HepG2 (cell line): ENCODE data around the gene AP2S1. TPM values are rescaled to one million over a fixed set of nuclear protein-coding genes. Genes with fewer than 3 reads are reported as not detected.

ENCODE experiments used
- ATAC-seq: fragments of 200-7000 bp; cut with Tn5 transposase; 3 replicates; pipeline ENCODE4 v1.9.1; 2020; ENCODE audit warnings: mild to moderate bottlenecking, moderate library complexity
- BruUV-seq: library from RNA; stranded (reverse); fragments of 400-500 nt; replicated peaks from 2 replicates; lab custom pipeline; 2021; lab: Mats Ljungman, UMichigan
- CTCF ChIA-PET: fragments of 300-600 bp; formaldehyde crosslinking; extraction: SDS; loops from one replicate; lab custom pipeline; 2021; ENCODE audit warnings: low total read pairs, inconsistent platforms, low intra/inter-chr PET ratio; lab: Yijun Ruan, JAX
- POLR2A ChIA-PET: fragments of 350-600 bp; sonication (Branson Sonifier 250); formaldehyde crosslinking; loops from one replicate; lab custom pipeline; 2020; ENCODE audit warnings: antibody characterized with exemption, inconsistent platforms; lab: Yijun Ruan, JAX
- DNase-seq: peaks from one replicate; pipeline ENCODE4 v3.0.0-alpha.2; 2015; ENCODE audit warnings: low spot score
- FAIRE-seq: peaks from 3 replicates; lab custom pipeline; 2011; peaks lifted over from hg19 to GRCh38; lab: Jason Lieb, UNC
- H2AFZ ChIP-seq: one replicate; pipeline ENCODE4 v1.6.1; 2011; ENCODE audit warnings: low read length, inconsistent platforms
- H3K27ac ChIP-seq: fragments of 300-600 bp; 3 replicates; pipeline ENCODE4 v1.8.0; 2011; ENCODE audit warnings: mixed run types, mild to moderate bottlenecking, mixed read lengths, low read length, inconsistent platforms; ENCODE audit not compliant: insufficient read depth; ENCODE audit errors: extremely low read length
- H3K27me3 ChIP-seq, 2 experiments: fragments of 200-600 bp in 1 of 2; 2 replicates in 1 of 2; 3 replicates in 1 of 2; pipeline versions ENCODE4 v1.6.0 to v1.8.0; 2011; ENCODE audit warnings: low read length in 2 of 2, mild to moderate bottlenecking in 2 of 2, moderate library complexity in 2 of 2, inconsistent platforms in 1 of 2; ENCODE audit not compliant: insufficient read depth in 2 of 2, control insufficient read depth in 1 of 2
- H3K36me3 ChIP-seq, 2 experiments: fragments of 200-600 bp in 1 of 2; replicated peaks in 1 of 2; 2 replicates in 1 of 2; 3 replicates in 1 of 2; pipeline versions ENCODE4 v1.5.1 to v1.8.0; 2011; ENCODE audit warnings: low read length in 2 of 2, inconsistent platforms in 1 of 2; ENCODE audit not compliant: insufficient read depth in 2 of 2, control insufficient read depth in 1 of 2
- H3K4me1 ChIP-seq: 2 replicates; pipeline ENCODE4 v1.5.1; 2012; ENCODE audit warnings: low read length, inconsistent platforms; ENCODE audit not compliant: insufficient read depth
- H3K4me2 ChIP-seq: 2 replicates; pipeline ENCODE4 v1.6.0; 2011; ENCODE audit warnings: low read depth, low read length, inconsistent platforms
- H3K4me3 ChIP-seq, 3 experiments: fragments of 200-600 bp in 1 of 3; sonication (generic), shearing (Covaris generic) in 1 of 3; replicated peaks in 1 of 3; 2 replicates each; pipeline ENCODE4 v1.5.1; 2011 to 2016; ENCODE audit warnings: low read length in 3 of 3, inconsistent platforms in 2 of 3, low read depth in 2 of 3, mild to moderate bottlenecking in 2 of 3, control low read depth in 1 of 3, mixed read lengths in 1 of 3; ENCODE audit not compliant: insufficient read depth in 1 of 3
- H3K79me2 ChIP-seq: one replicate; pipeline ENCODE4 v1.6.1; 2011; ENCODE audit warnings: low read length, inconsistent platforms; ENCODE audit not compliant: insufficient read depth
- H3K9ac ChIP-seq: 2 replicates; pipeline ENCODE4 v1.6.0; 2011; ENCODE audit warnings: mild to moderate bottlenecking, low read depth, low read length, inconsistent platforms; ENCODE audit not compliant: insufficient read depth
- H3K9me3 ChIP-seq: 2 replicates; pipeline ENCODE4 v1.5.1; 2012; ENCODE audit warnings: mild to moderate bottlenecking, low read length
- H4K20me1 ChIP-seq: 2 replicates; pipeline ENCODE4 v1.6.0; 2011; ENCODE audit warnings: inconsistent platforms, mild to moderate bottlenecking, low read length, moderate library complexity; ENCODE audit not compliant: insufficient read depth
- NAIF1 ChIP-seq: sonication (generic); formaldehyde crosslinking; IDR thresholded peaks from 2 replicates; pipeline ENCODE4 v1.5.0; 2020; ENCODE audit warnings: mild to moderate bottlenecking, missing genetic modification reagents, borderline replicate concordance
- SIN3B ChIP-seq: fragments of 150-350 bp; IDR thresholded peaks from 2 replicates; pipeline ENCODE4 v1.6.1; 2014; ENCODE audit warnings: low read length
- SMARCC2 ChIP-seq: fragments of 450-650 bp; IDR thresholded peaks from 2 replicates; pipeline ENCODE4 v1.6.1; 2017; ENCODE audit warnings: antibody characterized with exemption, mild to moderate bottlenecking
- SRSF9 ChIP-seq: fragments of 200-400 bp; formaldehyde crosslinking; IDR thresholded peaks from 2 replicates; pipeline ENCODE4 v1.6.1; 2018; ENCODE audit warnings: borderline replicate concordance, mild to moderate bottlenecking, low read depth, low read length; ENCODE audit not compliant: insufficient read depth, poor library complexity, severe bottlenecking
- SSRP1 ChIP-seq: IDR thresholded peaks from 2 replicates; pipeline ENCODE4 v1.6.1; 2016; ENCODE audit warnings: control low read depth
- STAT5B ChIP-seq: sonication (generic); formaldehyde crosslinking; IDR thresholded peaks from 2 replicates; pipeline ENCODE4 v1.4.0; 2020; ENCODE audit warnings: missing genetic modification reagents
- YEATS2 ChIP-seq: sonication (generic); formaldehyde crosslinking; IDR thresholded peaks from 2 replicates; pipeline ENCODE4 v1.4.0; 2020; ENCODE audit warnings: missing genetic modification reagents, borderline replicate concordance
- ZHX1 ChIP-seq: sonication (generic); formaldehyde crosslinking; IDR thresholded peaks from 2 replicates; pipeline ENCODE4 v1.8.1; 2022; ENCODE audit warnings: low read depth, mild to moderate bottlenecking, missing genetic modification reagents
- ZMYM4 ChIP-seq: sonication (generic); formaldehyde crosslinking; IDR thresholded peaks from 2 replicates; pipeline ENCODE4 v1.8.1; 2023; ENCODE audit warnings: mild to moderate bottlenecking, missing genetic modification reagents
- ZNF670 ChIP-seq: sonication (generic); formaldehyde crosslinking; IDR thresholded peaks from 2 replicates; pipeline ENCODE4 v1.8.0; 2022; ENCODE audit warnings: mild to moderate bottlenecking, missing genetic modification reagents, borderline replicate concordance
- ZNF747 ChIP-seq: sonication (generic); formaldehyde crosslinking; IDR thresholded peaks from 2 replicates; pipeline ENCODE4 v1.8.1; 2023; ENCODE audit warnings: missing genetic modification reagents, mild to moderate bottlenecking, borderline replicate concordance
- ZSCAN29 ChIP-seq: sonication (generic); formaldehyde crosslinking; conservative IDR thresholded peaks from 2 replicates; pipeline ENCODE4 v1.4.0; 2020; ENCODE audit warnings: mild to moderate bottlenecking, missing genetic modification reagents
- WGBS: methylation state at CpG from one replicate; pipeline ENCODE4 v1.1.6; 2017; ENCODE audit warnings: low lambda C conversion rate; 5-methylcytosine and 5-hydroxymethylcytosine counted together
- in situ Hi-C: cut with HindIII; loops from 2 replicates; pipeline ENCODE4 v1.10.0; 2017; ENCODE audit warnings: low pct_unique_long_range_greater_than_20kb; ENCODE audit not compliant: extremely low pct_ligation_motif_present
- intact Hi-C: fragments of 100-400 bp; cut with micrococcal nuclease; formaldehyde crosslinking; loops from one replicate; pipeline ENCODE4 v1.10.0; 2022; ENCODE audit not compliant: unreplicated experiment
- polyA plus RNA-seq, 8 experiments: library from polyadenylated mRNA; depleted of rRNA in 3 of 8; stranded (reverse) in 7 of 8; unstranded in 1 of 8; fragments of >200 nt; fragmentation: Illumina TruSeq in 4 of 8; extraction: Trizol in 4 of 8; gene quantifications; 2 replicates each; pipeline versions ENCODE4 v1.2.1 to v1.2.3, GENCODE V29; 2011 to 2016; ENCODE audit warnings: low read depth in 4 of 8, missing spikeins in 1 of 8, mixed read lengths in 1 of 8; ENCODE audit not compliant: insufficient read depth in 1 of 8
- total RNA-seq, 5 experiments: library from RNA; depleted of rRNA; stranded (reverse); fragments of >200 nt; fragmentation: Illumina TruSeq; extraction: Trizol; gene quantifications; 2 replicates each; pipeline ENCODE4 v1.2.3, GENCODE V29; 2016; ENCODE audit warnings: low read depth in 1 of 5

Gene AP2S1
- total and polyA plus RNA-seq, 2 of the 13 experiments (the other 11 are each of a cell fraction or from before 2014, with no cell fraction given) = 45.2 to 86.1 TPM

- H3K27me3 ChIP-seq = no peaks in the 10 kb centered on the region; a peak in 1 of 5 replicates
- ATAC-seq (no peak), DNase-seq (no peak), FAIRE-seq (no peak)
- intact Hi-C loops = no loop called here
- peaks cover 97% of the 10 kb centered on the region for H3K79me2 ChIP-seq
- H3K9me3 ChIP-seq = no peaks in the 10 kb centered on the region
- peak overlapping the region; percentile 78 for H3K27ac ChIP-seq
- H4K20me1 ChIP-seq = peaks cover 75% of the 10 kb centered on the region
- no peak overlapping the region for H3K9ac ChIP-seq
- POLR2A ChIA-PET = interaction anchor here (1.3 to 1.9 kb wide), 4 partner anchors 11 to 359 kb away, joined by 4 to 7 read pairs (median 5); no protein-coding TSS in a partner anchor
- peaks cover 0 to 2% of the 10 kb centered on the region in 2 experiments; a peak in 2 of 5 replicates for H3K36me3 ChIP-seq
- CTCF ChIA-PET = no interaction called here
- BruUV-seq = no TSS peak
- no peak overlapping the region for H2AFZ ChIP-seq
- H3K4me1 ChIP-seq = peaks cover 95% of the 10 kb centered on the region
- 49% methylated on average over 3 of the region's 3 CpGs for WGBS
- peak overlapping the region in 2 of 3 experiments; percentile 11 to 45; a peak in 2 of 6 replicates for H3K4me3 ChIP-seq
- in situ Hi-C loops = no loop called here
- H3K4me2 ChIP-seq = peak overlapping the region; percentile 68
- no peak for TF ChIP-seq SIN3B
- no peak for TF ChIP-seq SSRP1 (CRISPR knock-in tag)
- no peak for TF ChIP-seq ZNF670 (CRISPR knock-in tag)
- no peak for TF ChIP-seq ZNF747
- no peak for TF ChIP-seq ZSCAN29
- TF ChIP-seq SMARCC2 = no peak
- TF ChIP-seq SRSF9 = no peak
- TF ChIP-seq YEATS2 (CRISPR knock-in tag) = no peak
- TF ChIP-seq ZHX1 = no peak
- no peak for TF ChIP-seq ZMYM4 (CRISPR knock-in tag)
- no peak for TF ChIP-seq STAT5B (CRISPR knock-in tag)
- no peak for TF ChIP-seq NAIF1 (CRISPR knock-in tag)
These were observed 16.5 kb upstream of the AP2S1 start for GRCh38 chr19:46867170-46867569.
